Myocyte (in vitro differentiated cells): ENCODE measurements around the gene EIF2S3B. TPM values are rescaled to one million over a fixed set of nuclear protein-coding genes. Genes with fewer than 3 reads are reported as not detected.
"Not testable (repeated sequence)": the region's sequence is repeated elsewhere in the genome, so short reads cannot be mapped to it uniquely, and the experiment has no call there.

Experiments used
- DNase-seq: peaks from one replicate; pipeline ENCODE4 v3.0.0-alpha.2; 2012; ENCODE audit warnings: low read depth
- polyA plus RNA-seq: library from polyadenylated mRNA; unstranded; fragments of >200 nt; gene quantifications from one replicate; pipeline ENCODE4 v1.2.1, GENCODE V29; 2012; ENCODE audit warnings: missing spikeins
- total RNA-seq: library from RNA; depleted of rRNA; stranded (reverse); fragments of >200 nt; gene quantifications from 2 replicates; pipeline ENCODE4 v1.2.3, GENCODE V29; 2014

The EIF2S3B gene
- total RNA-seq, result 0.62 and 0.83 TPM in 2 replicates
- polyA plus RNA-seq, result 0.42 TPM

DNA sequence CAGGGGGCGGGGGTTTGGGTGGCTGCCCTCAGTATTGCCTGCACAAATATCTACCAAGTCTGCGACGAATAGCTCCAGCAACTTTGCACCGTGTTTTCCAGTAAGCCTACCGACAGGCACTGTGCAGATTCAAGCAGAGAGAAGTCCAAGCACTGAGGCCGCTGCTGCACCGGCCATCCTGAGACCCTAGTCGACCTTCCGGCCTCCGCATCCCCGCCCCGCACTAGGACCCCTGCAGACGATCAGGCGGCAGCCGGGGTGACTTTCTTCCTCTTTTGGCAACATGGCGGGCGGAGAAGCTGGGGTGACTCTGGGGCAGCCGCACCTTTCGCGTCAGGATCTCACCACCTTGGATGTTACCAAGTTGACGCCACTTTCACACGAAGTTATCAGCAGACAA is at the start of gene EIF2S3B:
Gene EIF2S3B, plus strand, starts transcription at position 271 of the 400 bp plus-strand sequence. Its CDS starts 13 bp downstream, at position 284.
- no peak for DNase-seq

DNA sequence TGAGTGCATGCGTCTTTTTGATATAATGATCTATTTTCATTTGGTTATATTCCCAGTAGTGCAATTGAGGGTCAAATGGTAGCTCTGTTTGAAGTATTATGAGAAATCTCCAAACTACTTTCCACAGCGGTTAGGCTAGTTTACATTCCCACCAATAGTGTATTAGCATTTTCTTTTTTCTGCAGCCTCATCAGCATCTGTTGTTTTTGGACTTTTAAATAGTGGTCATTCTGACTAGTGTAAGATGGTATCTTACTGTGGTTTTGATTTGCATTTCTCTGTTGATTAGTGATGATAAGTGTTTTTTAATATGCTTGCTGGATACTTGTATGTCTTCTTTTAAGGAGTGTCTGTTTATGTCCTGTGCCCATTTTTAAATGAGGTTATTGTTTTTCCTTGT is 48.8 kb upstream of the EIF2S3B start:
- DNase-seq, result no peak

DNA sequence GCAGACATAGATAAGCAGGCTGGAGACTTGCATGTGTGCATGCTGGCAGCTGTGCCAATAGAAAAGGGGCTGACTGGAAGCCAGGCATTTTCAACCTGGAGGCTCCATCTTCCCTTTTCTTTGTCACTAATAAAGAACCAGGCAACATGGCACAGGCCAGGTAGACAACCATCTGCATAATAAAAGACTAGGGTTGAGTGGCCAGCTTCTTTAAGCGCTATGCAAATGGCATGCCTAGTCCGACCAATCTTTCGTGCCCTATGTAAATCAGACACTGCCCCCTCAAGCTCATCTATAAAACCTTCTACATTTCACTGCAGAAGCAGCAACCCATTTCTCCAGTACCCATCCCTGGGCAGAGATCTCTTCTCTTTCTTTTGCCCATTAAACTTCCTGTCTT is 47.9 kb upstream of the EIF2S3B start:
- DNase-seq, result no peak

DNA sequence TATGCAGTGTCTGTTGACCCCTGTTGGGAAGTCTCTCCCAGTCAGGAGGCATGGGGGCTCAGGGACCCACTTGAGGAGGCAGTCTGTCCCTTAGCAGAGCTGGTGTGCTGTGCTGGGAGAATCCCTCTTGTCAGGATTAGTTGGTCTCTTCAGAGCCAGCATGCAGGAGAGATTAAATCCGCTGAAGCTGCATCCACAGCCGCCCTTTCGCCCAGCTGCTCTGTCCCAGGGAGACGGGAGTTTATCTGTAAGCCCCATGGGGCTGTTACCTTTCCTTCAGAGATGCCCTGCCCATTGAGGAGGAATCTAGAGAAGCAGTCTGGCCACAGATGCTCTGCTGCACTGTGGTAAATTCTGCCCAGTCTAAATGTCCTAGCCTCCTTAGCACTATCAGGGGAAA is 39.4 kb upstream of the EIF2S3B start:
- no peak for DNase-seq

DNA sequence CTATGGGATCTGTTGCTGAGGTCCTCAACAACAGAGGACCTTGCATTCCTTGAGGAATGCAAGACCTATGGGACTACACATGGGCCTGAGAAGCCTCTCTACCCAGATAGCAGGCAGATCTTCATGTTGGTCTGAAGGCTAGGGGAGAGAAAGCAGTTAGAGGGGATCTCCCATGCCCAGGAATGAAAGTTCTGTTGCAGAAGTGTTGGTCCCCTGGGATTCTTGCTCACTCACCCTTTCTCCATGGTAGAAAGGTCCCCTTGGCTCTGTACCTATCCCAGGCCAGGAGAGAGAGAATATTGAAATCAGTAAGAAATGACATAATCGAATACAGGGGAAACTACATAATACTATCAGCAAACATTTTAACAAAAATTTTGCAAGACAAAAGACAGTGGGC is 36.0 kb upstream of the EIF2S3B start:
- DNase-seq, result no peak

DNA sequence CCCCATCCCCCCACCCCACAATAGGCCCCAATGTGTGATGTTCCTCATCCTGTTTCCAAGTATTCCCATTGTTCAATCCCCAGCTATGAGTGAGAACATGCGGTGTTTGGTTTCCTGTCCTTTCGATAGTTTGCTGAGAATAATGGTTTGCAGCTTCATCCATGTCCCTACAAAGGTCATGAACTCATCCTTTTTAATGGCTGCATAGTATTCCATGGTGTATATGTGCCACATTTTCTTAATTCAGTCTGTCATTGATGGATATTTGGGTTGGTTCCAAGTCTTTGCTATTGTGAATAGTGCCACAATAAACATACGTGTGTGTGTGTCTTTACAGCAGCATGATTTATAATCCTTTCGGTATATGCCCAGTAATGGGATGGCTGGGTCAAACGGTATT is 32.9 kb upstream of the EIF2S3B start:
- not testable (repeated sequence) for DNase-seq

DNA sequence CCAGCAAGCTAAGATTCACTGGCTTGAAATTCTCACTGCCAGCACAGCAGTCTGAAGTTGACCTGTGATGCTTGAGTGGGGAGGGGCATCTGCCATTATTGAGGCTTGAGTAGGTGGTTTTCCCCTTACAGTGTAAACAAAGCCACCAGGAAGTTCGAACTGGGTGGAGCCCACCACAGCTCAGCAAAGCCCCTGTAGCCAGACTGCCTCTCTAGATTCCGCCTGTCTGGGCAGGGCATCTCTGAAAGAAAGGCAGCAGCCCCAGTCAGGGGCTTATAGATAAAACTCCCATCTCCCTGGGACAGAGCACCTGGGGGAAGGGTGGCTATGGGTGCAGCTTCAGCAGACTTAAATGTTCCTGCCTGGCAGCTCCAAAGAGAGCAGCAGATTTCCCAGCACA is 23.8 kb upstream of the EIF2S3B start:
- DNase-seq, result not testable (repeated sequence)

DNA sequence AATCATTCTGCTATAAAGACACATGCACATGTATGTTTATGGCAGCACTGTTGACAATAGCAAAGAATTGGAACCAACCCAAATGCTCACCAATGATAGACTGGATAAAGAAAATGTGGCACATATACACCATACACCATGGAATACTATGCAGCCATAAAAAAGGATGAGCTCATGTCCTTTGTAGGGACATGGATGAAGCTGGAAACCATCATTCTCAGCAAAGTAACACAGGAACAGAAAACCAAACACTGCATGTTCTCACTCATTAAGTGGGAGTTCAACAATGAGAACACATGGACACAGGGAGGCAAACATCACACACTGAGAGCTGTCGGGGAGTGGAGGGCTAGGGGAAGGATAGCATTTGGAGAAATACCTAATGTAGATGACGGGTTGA is 18.4 kb upstream of the EIF2S3B start:
- not testable (repeated sequence) for DNase-seq

DNA sequence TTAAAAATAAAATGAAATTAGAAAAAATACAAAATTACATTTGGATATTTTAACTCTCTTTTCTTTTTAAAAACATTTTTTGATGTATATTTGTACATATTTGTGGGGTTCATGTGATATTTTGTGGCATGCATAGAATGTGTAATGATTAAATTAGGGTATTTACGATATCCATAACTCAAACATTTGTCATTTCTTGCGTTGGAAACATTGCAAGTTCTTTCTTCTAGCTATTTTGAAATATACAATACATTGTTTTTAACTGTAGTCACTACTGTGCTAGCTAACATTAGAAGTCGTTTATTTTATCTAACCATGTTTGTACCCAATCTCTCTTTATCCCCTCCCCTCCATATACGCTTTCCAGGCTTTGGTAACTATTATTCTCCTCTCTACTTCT is 13.9 kb upstream of the EIF2S3B start:
- no peak for DNase-seq

DNA sequence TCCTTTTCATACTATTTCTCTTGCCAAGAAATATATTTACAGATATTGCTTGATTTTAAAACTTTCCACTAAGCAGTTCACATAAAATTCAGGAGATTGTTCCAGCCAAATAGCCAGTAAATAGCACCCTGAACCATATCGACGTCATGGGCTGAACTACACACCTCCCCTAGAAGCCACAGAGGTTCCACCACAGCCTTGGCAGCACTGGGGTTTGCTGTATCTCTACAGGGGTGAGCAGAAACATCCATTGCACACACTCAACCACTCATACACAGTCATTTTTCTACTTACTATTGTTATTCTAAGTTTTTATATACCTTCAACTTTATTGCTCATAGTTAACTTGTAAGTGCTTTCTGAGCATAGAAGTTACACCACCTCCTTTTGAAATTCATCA is 8.1 kb upstream of the EIF2S3B start:
- DNase-seq, result no peak

DNA sequence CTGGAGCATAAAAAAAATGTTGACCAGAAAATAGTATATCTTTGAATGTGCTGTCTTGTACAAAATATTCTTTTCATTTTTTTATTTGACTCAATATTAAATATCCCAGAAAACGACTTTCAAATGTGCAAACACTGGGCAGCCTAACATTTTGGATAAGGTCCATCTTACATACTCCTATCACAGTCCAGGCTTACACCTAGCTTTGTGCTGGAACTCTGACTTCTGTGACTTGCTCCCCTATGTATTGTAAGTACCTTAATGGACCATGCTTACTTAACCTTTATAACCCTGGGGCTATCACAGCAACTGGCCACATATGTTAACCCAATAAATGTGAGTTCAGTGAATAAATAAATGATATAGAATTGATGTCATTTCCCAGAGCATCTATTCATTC is 7.6 kb upstream of the EIF2S3B start:
- DNase-seq, result no peak

DNA sequence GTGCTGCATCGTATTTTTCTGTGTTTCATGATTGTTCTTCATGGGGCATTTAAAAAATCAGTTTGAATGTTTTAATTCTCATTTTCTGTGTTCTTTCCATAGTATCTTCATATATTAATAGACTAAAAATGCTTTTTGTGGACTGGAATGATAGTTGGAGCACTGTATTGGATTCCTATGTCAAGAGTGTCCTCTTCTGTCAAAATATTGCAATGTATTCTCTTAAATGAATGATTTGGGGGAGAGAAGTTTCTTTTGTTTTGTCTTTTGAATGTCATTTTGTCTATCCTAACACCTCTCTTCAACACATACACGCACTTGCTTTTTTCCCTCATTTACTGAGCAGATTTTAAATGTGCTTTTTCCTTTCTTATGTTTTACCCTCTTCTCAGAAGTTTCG is 4.7 kb upstream of the EIF2S3B start:
- DNase-seq, result peak; percentile 38

DNA sequence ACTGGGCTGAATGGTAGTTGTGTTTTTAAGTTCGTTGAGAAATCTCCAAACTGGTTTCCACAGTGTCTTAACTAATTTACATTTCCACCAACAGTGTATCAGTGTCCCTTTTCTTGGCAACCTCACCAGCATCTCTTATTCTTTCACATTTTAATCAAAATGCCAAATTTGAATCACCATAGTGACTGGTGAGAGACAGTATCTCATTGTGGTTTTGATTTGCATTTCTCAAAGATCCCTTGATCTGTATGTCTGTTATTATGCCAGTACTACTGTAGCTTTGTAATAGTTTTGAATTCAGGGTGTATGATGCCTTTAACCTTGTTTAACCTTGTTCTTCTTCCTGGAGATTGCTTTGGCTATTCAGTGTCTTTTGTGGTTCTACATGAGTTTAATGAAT is 2.2 kb upstream of the EIF2S3B start:
- DNase-seq, result no peak

DNA sequence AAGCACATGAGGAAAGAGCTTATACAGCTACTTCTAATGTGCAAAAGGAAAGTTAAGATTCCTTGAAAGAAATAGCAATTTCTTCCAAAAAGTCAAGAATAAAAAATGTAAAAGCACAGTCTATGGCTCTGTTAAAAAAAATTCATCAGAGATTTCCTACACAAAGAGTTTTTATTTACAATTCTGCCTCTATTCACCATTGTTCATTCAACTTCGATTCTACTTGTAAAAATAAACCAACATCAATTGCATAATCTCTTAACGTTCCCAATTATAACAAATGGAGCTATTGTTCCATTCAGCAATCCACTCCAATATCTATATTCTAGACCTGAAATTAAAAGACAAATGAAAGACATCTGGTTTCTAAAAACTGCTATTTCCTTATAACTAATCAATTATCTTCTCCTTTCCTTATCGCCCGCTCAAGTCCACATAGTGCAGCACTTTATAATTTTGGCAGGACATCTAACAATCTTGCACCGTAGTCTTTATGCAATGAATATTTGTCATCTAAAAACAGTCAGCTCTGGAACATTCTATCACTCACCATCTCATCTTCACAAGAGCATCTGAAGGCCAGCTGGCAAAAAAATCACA is 6.2 kb downstream of the EIF2S3B start:
- no peak for DNase-seq

DNA sequence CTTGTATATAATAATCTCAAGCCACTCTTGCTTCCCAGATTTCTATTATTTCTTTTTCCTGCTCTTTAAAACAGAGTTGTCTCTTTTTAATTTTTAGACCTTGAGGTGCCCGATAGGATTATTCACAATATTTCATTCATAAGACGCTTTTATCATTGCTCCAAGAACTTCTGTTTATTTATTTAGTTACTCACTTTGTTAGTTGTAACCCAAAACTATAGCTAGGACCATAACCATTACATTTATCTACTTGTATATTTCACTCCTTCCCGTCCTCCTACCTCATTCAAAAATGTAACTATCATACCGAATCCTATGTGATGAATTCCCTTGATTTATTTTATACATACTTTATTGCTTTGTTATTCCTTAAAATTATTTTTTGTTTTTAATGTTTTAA is 7.1 kb downstream of the EIF2S3B start:
- DNase-seq, result no peak

DNA sequence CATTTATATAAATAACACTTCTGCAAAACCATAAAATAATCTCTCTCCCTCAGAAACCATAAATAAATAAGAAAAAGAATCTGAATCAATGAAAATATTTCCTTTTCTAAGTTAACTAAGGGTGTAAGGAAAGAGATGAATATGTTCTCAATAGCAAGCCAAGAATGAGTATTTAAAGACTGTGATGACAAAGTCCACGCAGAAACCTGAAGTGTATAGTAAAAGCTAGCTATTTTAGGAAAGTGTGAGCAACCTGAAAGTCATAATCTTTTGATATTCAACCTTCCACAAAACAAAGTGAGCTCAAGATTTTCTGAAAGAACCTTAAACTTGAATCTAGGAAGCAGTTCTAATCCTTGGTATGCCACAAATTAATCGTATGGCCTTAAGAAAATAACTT is 15.9 kb downstream of the EIF2S3B start:
- DNase-seq, result no peak

DNA sequence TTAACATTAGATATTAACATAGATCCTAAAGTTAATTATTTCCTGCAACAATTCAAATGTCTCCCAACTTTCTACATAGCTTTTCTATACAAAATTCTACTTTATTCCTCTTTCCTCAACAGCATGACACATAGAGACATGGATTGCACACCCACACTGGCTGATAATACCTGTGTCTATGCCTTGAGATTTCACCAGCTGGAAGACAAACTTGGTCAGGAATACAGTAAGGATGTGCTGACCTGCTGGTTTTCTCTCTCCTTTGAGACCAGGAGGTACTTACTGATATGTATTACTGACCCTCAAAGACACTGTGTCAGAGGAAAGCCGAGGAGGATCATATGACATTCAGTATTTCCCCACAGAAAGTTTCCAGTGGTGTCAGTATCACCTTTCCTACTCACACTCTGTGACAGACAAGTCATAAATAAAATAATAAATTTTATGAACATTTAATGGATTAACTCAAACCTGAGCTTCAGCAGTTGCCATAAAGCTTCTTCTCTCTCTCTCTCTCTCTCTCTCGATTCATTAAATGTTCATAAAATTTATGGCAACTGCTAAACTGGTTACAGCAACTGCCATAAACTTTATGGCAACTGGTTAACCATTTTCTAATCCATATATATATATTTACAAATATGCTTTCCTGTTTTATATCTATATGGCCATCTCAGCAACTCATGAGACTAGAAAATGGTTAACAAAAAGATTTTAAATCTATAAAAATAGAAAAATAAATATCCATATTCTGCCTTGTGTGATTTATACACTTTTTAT is 22.7 kb downstream of the EIF2S3B start:
- DNase-seq, result peak; percentile 1

DNA sequence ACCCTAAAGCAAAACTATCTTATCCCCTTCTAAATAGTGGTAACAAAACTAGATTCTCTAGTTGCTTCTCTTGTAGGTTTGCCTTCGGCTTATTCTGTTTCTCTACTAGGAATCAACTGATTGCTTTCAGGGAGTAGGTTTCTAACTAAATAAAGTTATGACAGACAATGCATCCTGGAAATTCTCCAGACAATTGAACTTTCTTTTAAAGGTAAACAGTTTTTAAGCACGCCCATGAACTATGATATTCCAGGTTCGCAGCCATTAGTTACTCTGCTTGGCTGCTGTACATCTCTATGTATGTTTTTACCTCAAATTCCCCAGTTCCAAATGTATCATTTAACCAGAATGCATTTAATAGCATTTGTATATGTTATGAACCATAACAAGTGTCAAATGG is 23.9 kb downstream of the EIF2S3B start:
- DNase-seq, result no peak

DNA sequence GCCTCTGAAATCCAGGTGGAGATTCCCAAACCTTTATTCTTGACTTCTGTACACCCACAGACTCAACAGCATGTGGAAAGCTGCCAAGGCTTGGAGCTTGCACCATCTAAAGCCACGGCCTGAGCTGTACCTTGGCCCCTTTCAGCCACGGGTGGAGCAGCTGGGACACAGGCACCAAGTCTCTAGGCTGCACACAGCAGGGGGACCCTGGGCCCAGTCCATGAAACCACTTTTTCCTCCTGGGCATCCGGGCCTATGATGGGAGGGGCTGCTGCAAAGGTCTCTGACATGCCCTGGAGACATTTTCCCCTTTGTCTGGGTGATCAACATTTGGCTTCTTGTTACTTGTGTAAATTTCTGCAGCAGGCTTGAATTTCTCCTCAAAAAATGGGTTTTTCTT is 32.0 kb downstream of the EIF2S3B start:
- DNase-seq, result no peak

DNA sequence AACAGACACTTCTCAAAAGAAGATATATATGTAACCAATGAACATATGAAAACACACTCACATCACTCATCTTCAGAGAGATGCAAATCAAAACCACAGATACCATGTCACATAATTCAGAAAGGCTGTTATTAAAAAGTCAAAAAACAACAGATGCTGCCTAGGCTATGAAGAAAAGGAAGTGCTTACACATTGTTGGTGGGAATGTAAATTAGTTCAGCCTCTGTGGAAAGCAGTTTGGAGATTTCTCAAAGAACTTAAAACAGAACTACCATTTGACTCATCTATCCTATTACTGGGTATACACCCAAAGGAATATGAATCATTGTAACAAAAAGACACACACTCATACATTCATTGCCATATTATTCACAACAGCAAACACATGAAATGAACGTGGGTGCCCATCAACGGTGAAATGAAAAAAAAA is 35.1 kb downstream of the EIF2S3B start:
- peak; percentile 3 for DNase-seq

DNA sequence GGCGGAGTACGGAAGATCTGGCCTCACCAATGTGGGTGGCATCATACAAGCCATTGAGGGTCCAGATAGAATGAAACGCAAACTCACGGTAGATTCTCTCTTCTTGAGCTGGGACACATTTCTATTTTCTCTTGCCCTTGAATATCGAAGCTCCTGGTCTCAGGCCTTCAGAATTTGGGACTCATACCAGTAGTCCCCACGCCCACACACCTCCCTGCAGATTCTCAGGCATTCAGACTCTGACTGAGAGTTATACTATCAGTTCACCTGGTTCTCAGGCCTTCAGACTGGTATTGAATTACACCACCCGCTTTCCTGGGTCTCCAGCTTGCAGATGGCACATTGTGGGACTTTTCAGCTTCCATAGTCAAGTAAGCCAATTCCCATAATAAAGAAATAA is 37.8 kb downstream of the EIF2S3B start:
- no peak for DNase-seq

DNA sequence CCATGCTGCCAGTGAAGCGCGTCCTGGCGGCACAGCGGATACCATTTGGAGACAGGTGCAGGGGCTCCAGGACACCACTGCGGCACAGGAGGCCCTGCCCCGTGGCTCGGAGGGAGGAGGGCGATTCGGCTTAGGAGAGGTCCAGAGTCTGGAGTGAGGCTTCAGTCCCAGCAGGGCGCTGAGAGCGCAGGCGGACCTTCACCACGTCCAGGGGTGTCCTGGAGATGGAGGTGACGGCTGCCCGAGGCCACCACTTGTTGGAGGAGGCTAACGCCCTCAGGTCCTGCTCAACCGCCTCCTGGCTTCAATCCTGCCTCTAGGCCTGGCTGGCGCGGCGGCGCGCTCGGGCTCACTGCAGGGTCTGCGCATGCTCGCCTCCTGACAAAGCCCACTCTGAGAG is 45.7 kb downstream of the EIF2S3B start:
- no peak for DNase-seq

DNA sequence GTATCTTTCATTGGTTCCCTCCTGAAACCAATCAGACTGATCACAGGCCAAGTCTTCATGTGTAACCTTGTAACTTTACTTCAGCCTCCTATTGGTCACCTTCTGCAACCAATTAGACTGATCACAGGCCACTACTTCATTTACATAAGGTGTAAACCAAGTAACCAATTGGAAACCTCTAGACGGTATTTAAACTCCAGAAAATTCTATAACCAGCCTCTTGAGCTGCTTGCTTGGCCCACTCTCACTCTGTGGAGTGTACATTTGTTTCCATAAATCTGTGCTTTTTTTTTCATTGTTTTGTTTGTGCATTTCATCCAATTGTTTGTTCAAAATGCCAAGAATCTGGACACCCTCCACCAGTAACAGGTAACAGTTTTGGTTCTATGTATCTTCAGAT is 47.5 kb downstream of the EIF2S3B start:
- DNase-seq, result no peak
